AG04450 (cell line): ENCODE data around the gene ATP9B. TPM values are rescaled to one million over a fixed set of nuclear protein-coding genes. Genes with fewer than 3 reads are reported as not detected.

ENCODE experiments used
- CTCF ChIA-PET: fragments of 300-600, 350-600 bp; formaldehyde crosslinking; extraction: SDS; loops from one replicate; lab custom pipeline; 2022; ENCODE audit warnings: antibody characterized with exemption, inconsistent platforms; lab: Charles Lee
- POLR2A ChIA-PET: fragments of 350-600 bp; formaldehyde crosslinking; extraction: SDS; loops from one replicate; lab custom pipeline; 2021; ENCODE audit warnings: antibody characterized with exemption, inconsistent platforms; lab: Yijun Ruan, JAX
- DNase-seq: peaks from one replicate; pipeline ENCODE4 v3.0.0-alpha.2; 2011; ENCODE audit warnings: low read depth, low spot score
- H3K27ac ChIP-seq: one replicate; pipeline ENCODE4 v1.5.1; 2012; ENCODE audit warnings: low read depth, low read length, control low read depth
- H3K27me3 ChIP-seq: one replicate; pipeline ENCODE4 v1.6.0; 2012; ENCODE audit warnings: low read length; ENCODE audit not compliant: control insufficient read depth, insufficient read depth
- H3K4me3 ChIP-seq: 2 replicates; pipeline ENCODE4 v1.5.1; 2011; ENCODE audit warnings: mild to moderate bottlenecking, low read depth, low read length, control low read depth
- H3K9me3 ChIP-seq: 2 replicates; pipeline ENCODE4 v1.5.1; 2012; ENCODE audit warnings: low read length; ENCODE audit not compliant: control insufficient read depth, insufficient read depth
- polyA plus RNA-seq: library from polyadenylated mRNA; depleted of rRNA; stranded (reverse); fragments of >200 nt; gene quantifications from 2 replicates; pipeline ENCODE4 v1.2.3, GENCODE V29; 2011
- TF ChIP-seq, protein P1 (sequence below): IDR thresholded peaks from 2 replicates; pipeline ENCODE4 v1.5.1; 2011; ENCODE audit warnings: low read depth, low read length, control low read depth, inconsistent platforms

Gene ATP9B
- polyA plus RNA-seq, 1 experiment, result 18.1 TPM

- Histone ChIP-seq H3K27ac (no peak overlapping the region), H3K4me3 (no peak overlapping the region), H3K9me3 (no peaks in the 10 kb centered on the region), H3K27me3 (no peaks in the 10 kb centered on the region)
- ChIA-PET POLR2A (no interaction called here), CTCF (no interaction called here)
- TF ChIP-seq, protein P1, sequence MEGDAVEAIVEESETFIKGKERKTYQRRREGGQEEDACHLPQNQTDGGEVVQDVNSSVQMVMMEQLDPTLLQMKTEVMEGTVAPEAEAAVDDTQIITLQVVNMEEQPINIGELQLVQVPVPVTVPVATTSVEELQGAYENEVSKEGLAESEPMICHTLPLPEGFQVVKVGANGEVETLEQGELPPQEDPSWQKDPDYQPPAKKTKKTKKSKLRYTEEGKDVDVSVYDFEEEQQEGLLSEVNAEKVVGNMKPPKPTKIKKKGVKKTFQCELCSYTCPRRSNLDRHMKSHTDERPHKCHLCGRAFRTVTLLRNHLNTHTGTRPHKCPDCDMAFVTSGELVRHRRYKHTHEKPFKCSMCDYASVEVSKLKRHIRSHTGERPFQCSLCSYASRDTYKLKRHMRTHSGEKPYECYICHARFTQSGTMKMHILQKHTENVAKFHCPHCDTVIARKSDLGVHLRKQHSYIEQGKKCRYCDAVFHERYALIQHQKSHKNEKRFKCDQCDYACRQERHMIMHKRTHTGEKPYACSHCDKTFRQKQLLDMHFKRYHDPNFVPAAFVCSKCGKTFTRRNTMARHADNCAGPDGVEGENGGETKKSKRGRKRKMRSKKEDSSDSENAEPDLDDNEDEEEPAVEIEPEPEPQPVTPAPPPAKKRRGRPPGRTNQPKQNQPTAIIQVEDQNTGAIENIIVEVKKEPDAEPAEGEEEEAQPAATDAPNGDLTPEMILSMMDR, result no peak
- DNase-seq, result no peak
Measured at GRCh38 chr18:79272916-79273315, 203.7 kb downstream of the ATP9B start.

DNA sequence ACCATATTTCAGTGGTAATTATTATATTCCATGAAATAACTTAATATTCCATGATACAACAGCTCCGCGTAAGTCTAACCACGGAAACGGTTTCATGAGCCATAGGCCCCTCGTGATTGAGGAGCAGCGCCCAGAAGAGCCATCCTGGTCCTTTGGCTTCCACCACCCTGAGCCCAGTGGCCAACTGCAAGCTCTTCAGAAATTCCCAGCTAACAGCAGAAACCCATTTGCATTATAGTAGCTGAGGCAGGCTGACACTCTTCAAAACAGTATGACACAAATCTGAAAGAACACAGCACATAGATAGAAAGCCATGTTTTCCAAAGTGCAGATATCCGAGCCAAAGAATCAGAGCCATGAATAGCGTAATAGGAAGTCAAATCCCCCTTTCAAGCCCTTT, 205.6 kb downstream of the ATP9B start:
- CTCF ChIA-PET, result no interaction called here
- no peak for DNase-seq
- no peak overlapping the region for H3K4me3 ChIP-seq
- POLR2A ChIA-PET, result no interaction called here
- TF ChIP-seq, protein P1, result no peak
- H3K9me3 ChIP-seq, result no peaks in the 10 kb centered on the region
- no peaks in the 10 kb centered on the region for H3K27me3 ChIP-seq
- H3K27ac ChIP-seq, result no peak overlapping the region

DNA sequence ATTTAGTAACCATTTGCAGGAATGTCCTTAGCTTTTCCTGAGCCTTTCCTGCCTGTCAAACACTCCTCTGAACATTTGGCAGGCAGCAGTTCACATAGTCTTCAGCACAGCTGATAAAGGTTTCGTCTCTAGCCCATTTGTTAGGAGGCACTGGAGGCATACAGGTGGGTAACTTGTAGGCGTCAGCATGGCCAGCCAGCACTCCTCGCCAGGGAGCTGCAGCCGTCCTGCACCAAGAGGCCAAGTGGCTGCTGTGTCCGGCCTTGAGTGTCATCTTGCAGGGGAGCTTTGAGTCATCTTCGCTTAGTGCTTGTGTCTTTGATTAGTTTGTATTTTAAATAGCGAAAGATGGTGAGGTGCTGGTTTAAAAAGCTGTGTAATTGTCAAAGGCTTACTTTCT, 206.3 kb downstream of the ATP9B start:
- H3K4me3 ChIP-seq, result no peak overlapping the region

DNA sequence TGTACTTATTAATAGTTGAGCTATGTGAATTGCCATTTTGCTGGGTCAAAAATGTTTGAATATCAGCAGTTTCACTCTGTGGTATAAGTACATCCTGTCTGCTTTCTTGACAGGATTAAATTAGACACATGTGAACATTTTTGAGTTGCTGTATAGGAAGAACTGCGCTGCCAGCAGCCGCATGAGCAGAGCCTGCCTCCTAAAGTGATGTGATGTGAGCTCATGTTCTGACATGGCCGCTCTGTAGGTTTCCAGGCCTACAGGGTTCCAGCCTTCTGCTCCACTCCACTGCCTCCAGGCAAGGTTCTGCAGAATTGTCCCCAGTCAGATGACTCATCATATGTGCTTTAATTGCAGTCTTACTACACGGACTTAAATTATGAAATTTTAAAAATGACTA, 206.8 kb downstream of the ATP9B start:
- H3K27ac ChIP-seq, result no peak overlapping the region

More for the DNA sequence above, 206.3 kb downstream of the ATP9B start:
- H3K9me3 ChIP-seq, result no peaks in the 10 kb centered on the region
- no peak for DNase-seq
- POLR2A ChIA-PET, result no interaction called here
- CTCF ChIA-PET, result interaction anchor here (0.5 kb wide), 1 partner anchor 17 kb away, joined by 4 read pairs; no protein-coding TSS in a partner anchor
- TF ChIP-seq, protein P1, result no peak
- H3K27ac ChIP-seq, result no peak overlapping the region
- no peaks in the 10 kb centered on the region for H3K27me3 ChIP-seq

DNA sequence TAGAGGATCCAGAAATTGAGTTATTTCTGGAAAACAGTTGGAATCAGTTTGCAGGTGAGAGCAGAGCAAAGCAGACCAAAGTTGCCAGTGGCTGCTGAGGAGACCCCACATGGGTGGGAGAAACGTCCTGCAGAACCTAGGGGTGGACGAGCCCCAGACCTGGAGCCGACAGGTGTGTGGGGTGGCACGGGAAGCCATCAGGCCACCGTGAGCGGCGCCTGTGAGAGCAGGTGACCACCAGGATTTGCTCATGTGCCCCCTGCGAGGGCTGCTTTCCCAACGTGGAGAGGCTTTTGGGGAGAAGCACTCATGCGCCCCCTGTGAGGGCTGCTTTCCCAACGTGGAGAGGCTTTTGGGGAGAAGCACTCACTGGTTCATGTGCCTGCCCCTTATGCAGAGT, 209.7 kb downstream of the ATP9B start:
- no peaks in the 10 kb centered on the region for H3K9me3 ChIP-seq
- TF ChIP-seq, protein P1, result no peak
- H3K27ac ChIP-seq, result no peak overlapping the region
- H3K4me3 ChIP-seq, result no peak overlapping the region
- H3K27me3 ChIP-seq, result no peaks in the 10 kb centered on the region
- CTCF ChIA-PET, result no interaction called here
- POLR2A ChIA-PET, result no interaction called here
- no peak for DNase-seq

More for the DNA sequence above, 206.8 kb downstream of the ATP9B start:
- ChIA-PET CTCF (interaction anchor here (0.5 kb wide), 1 partner anchor 16 kb away, joined by 4 read pairs; no protein-coding TSS in a partner anchor), POLR2A (no interaction called here)
- Histone ChIP-seq H3K27me3 (no peaks in the 10 kb centered on the region), H3K4me3 (no peak overlapping the region), H3K9me3 (no peaks in the 10 kb centered on the region)
- DNase-seq, result no peak
- TF ChIP-seq, protein P1, result no peak
